ENCODE data around the gene CACNA1G. TPM values are rescaled to one million over a fixed set of nuclear protein-coding genes. Genes with fewer than 3 reads are reported as not detected.

CACNA1G gene
- total and polyA plus RNA-seq, 8 donors = 0.50 to 38.2 (median 19.5) TPM

GRCh38 chr17:50578173-50578572, 17.7 kb downstream of the CACNA1G start:
- Histone ChIP-seq H3K4me1 (no peaks in the 10 kb centered on the region), H3K9me3 (no peaks in the 10 kb centered on the region), H3K4me3 (no peak overlapping the region), H3K27me3 (peaks cover 0 to 39% of the 10 kb centered on the region in 2 donors), H3K36me3 (no peaks in the 10 kb centered on the region), H3K27ac (no peak overlapping the region)
- no peak for TF ChIP-seq CTCF (IDR thresholded peaks at IDR 0.05)
- ATAC-seq = no peak
- peak in 1 of 4 donors; percentile 65 for DNase-seq
- intact Hi-C loops (cut with DNase I) = no loop called here

- Histone ChIP-seq H3K27me3 (peaks cover 0 to 39% of the 10 kb centered on the region in 2 donors), H3K27ac (no peak overlapping the region), H3K36me3 (no peaks in the 10 kb centered on the region), H3K9me3 (no peaks in the 10 kb centered on the region), H3K4me1 (no peaks in the 10 kb centered on the region), H3K4me3 (no peak overlapping the region)
- no peak for TF ChIP-seq CTCF (IDR thresholded peaks at IDR 0.05)
- intact Hi-C loops (cut with DNase I) = no loop called here
- ATAC-seq (no peak), DNase-seq (no peak)
Measured at GRCh38 chr17:50579399-50579798, 18.9 kb downstream of the CACNA1G start.

- Histone ChIP-seq H3K36me3 (no peaks in the 10 kb centered on the region), H3K9me3 (no peaks in the 10 kb centered on the region), H3K27me3 (peaks cover 0 to 39% of the 10 kb centered on the region in 2 donors), H3K4me3 (no peak overlapping the region), H3K27ac (no peak overlapping the region), H3K4me1 (no peaks in the 10 kb centered on the region)
- DNase-seq (no peak), ATAC-seq (no peak)
- no peak for TF ChIP-seq CTCF (IDR thresholded peaks at IDR 0.05)
- intact Hi-C loops (cut with DNase I) = no loop called here
Measured at GRCh38 chr17:50580646-50581045, 20.1 kb downstream of the CACNA1G start.

GRCh38 chr17:50581316-50581715, 20.8 kb downstream of the CACNA1G start:
- no peaks in the 10 kb centered on the region for H3K4me1 ChIP-seq
- no peaks in the 10 kb centered on the region for H3K9me3 ChIP-seq
- intact Hi-C loops (cut with DNase I) = no loop called here
- DNase-seq (peak in 1 of 4 donors; percentile 71), ATAC-seq (no peak)
- no peak overlapping the region for H3K27ac ChIP-seq
- no peaks in the 10 kb centered on the region for H3K36me3 ChIP-seq
- no peak overlapping the region for H3K4me3 ChIP-seq
- TF ChIP-seq CTCF (IDR thresholded peaks at IDR 0.05) = no peak
- H3K27me3 ChIP-seq = peaks cover 0 to 39% of the 10 kb centered on the region in 2 donors

- H3K4me1 ChIP-seq = no peaks in the 10 kb centered on the region
- DNase-seq = no peak
- no peaks in the 10 kb centered on the region for H3K36me3 ChIP-seq
- intact Hi-C loops (cut with DNase I) = no loop called here
- ATAC-seq = no peak
- TF ChIP-seq CTCF (IDR thresholded peaks at IDR 0.05) = no peak
- H3K27me3 ChIP-seq = peaks cover 0 to 27% of the 10 kb centered on the region in 2 donors
- H3K9me3 ChIP-seq = no peaks in the 10 kb centered on the region
- H3K4me3 ChIP-seq = no peak overlapping the region
- no peak overlapping the region for H3K27ac ChIP-seq
Measured at GRCh38 chr17:50582741-50583140, 22.2 kb downstream of the CACNA1G start.

All from left lung (tissue), 10 donors.